HUDEP-2 (cell line): ENCODE results near the gene FXYD2.

Experiments
- DNase-seq, 76 experiments: peaks; one replicate each; lab custom pipeline; 2025; ENCODE audit not compliant: unreplicated experiment in 76 of 76; lab: John Stamatoyannopoulos, UW

Gene FXYD2

GRCh38 chr11:117836077-117836960 lies 11.8 kb upstream of the FXYD2 start:
- DNase-seq, result no peak

GRCh38 chr11:117835576-117835975 lies 11.0 kb upstream of the FXYD2 start:
- DNase-seq, result no peak

- no peak for DNase-seq
These were observed 10.4 kb upstream of the FXYD2 start for GRCh38 chr11:117834838-117835443.

GRCh38 chr11:117834068-117834810 lies 9.7 kb upstream of the FXYD2 start:
- DNase-seq, result no peak

- DNase-seq, result no peak
These were observed 8.9 kb upstream of the FXYD2 start for GRCh38 chr11:117833401-117833891.

GRCh38 chr11:117832511-117832910 lies 8.0 kb upstream of the FXYD2 start:
- DNase-seq, result no peak

GRCh38 chr11:117831661-117832415 lies 7.3 kb upstream of the FXYD2 start:
- no peak for DNase-seq

GRCh38 chr11:117830674-117831351 lies 6.3 kb upstream of the FXYD2 start:
- DNase-seq, result no peak

- DNase-seq, result no peak
These were observed 5.5 kb upstream of the FXYD2 start for GRCh38 chr11:117830072-117830471.

- no peak for DNase-seq
These were observed 4.8 kb upstream of the FXYD2 start for GRCh38 chr11:117829369-117829725.

- no peak for DNase-seq
These were observed 4.2 kb upstream of the FXYD2 start for GRCh38 chr11:117828611-117829368.

GRCh38 chr11:117827521-117828511 lies 3.3 kb upstream of the FXYD2 start:
- DNase-seq, result no peak

GRCh38 chr11:117826832-117827231 lies 2.3 kb upstream of the FXYD2 start:
- no peak for DNase-seq

GRCh38 chr11:117826190-117826570 lies 1.6 kb upstream of the FXYD2 start:
- no peak for DNase-seq

GRCh38 chr11:117825538-117826189 lies 1.1 kb upstream of the FXYD2 start:
- DNase-seq, result no peak

GRCh38 chr11:117823946-117824420 lies 561 bp downstream of the FXYD2 start:
- no peak for DNase-seq

GRCh38 chr11:117823294-117823945 lies 1.1 kb downstream of the FXYD2 start:
- peak in 1 of 76 experiments; percentile 8 for DNase-seq
